GF-D8 (cell line): Measurements from ENCODE around the gene RUSC2.
"Not testable (repeated sequence)": the region's sequence is repeated elsewhere in the genome, so short reads cannot be mapped to it uniquely, and the experiment has no call there.

Experiments
- DNase-seq: peaks from one replicate; lab custom pipeline; 2025; lab: John Stamatoyannopoulos, UW

RUSC2 gene

DNA sequence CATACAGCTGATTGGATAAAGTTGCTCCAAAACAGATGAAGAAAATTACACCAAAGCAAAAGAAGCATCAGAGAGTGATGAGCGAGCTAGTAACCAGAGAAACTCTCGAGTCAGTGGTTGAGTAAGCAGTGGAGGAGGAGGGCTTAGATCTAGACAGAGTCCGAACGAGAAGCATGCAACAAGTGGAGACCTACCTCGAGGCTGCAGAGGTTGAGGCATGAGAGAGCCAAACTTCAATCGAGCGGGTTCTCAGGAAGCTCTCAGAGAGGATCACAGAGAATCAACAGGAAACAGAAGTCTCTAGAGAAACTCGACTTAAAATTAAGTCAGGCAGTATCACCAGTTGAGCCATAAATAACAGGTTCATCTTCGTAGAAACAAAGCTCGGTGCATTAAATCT, 6.1 kb downstream of the RUSC2 start:
- DNase-seq: no peak

DNA sequence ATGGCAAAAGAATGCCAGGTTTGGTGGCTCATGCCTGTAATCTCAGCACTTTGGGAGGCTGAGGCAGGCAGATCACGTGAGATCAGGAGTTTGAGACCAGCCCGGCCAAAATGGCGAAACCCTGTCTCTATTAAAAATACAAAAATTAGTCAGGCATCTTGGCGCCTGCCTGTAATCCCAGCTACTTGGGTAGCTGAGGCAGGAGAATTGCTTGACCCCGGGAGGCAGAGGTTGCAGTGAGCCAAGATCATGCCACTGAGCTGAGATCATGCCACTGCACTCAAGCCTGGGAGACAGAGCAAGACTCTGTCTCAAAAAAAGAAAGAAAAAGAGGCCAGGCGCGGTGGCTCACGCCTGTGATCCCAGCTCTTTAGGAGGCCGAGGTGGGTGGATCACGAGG, 8.3 kb downstream of the RUSC2 start:
- DNase-seq: not testable (repeated sequence)

DNA sequence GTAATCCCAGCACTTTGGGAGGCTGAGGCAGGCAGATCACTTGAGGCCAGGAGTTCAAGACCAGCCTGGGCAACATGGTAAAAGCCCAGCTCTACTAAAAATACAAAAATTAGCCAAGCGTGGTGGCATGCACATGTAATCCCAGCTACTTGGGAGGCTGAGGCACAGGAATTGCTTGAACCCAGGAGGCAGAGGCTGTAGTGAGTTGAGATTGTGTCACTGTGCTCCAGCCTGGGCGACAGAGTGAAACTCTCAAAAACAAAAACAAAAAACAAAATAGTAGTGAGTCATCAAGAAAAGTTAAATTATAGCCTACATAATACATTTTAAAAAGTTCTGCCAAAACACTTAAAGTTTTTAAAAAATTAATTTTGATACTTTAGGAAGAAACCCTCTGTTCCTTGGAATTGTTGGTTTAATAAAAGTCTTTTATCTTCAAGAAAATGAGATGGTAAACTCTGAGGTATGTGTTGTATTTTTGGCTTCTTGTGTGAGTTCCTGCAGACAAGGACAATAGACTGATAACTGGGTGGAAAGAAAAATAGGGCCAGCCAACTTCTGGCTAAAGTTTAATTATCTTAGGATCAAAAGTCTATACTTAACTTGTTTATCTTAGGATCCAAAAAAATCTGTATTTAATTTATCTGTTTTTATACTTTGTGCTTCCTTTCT, 9.3 kb downstream of the RUSC2 start:
- DNase-seq: no peak

DNA sequence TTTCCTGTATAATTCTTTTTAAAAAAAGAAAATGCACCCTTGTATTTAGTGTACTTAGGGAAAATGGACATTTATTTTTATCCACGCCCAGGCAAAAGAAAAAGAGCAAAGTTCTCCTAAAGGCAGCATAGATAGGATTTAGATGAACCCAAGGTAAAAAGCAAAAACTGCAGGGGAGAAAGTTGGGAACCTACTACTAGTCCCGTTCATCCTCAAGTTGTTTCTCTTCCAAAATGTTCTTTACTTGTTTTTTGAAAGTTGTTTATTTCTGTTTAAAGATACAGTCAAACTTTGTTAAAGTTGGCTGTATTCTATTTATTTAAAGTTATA, 9.8 kb downstream of the RUSC2 start:
- DNase-seq: no peak

DNA sequence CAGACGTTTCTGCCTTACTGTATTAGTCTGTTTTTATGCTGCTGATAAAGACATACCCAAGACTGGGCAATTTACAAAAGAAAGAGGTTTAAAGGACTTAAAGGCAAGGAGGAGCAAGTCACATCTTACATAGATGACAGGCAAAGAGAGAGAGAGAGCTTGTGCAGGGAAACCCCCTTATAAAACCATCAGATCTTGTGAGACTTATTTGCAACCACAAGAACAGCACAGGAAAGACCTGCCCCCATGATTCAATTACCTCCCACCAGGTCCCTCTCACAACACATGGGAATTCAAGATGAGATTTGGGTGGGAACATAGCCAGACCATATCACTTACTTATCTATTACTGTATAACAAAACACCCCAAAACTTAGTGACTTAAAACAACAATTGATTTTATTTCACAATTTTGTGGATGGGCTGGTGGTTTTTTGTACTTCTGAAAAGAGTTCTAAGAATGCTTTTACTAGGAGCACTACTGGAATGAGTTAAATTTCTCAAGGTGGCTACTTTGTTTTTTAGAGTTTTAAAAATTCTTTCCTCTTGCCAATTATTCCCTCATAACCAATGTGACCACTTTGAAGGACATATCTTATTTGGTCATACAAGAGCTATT, 10.3 kb downstream of the RUSC2 start:
- DNase-seq: no peak

DNA sequence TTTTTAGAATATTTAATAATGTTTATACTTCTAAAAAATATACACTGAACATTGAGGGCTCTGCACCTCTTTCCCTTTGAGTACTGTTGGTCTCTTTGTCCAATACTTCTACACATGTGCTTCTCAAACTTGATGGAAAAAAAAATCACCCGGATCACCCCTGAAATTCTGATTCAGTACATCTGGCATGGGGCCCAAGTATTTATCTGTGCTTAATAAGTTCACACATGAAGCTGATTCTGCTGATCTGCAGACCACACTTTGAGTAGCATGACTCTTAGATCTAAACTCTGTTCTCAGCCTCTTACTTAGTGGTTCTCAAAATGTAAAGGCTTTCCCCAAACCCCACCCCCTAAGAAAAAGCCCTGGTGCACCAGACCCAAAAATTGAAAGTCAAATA, 12.0 kb downstream of the RUSC2 start:
- no peak for DNase-seq

DNA sequence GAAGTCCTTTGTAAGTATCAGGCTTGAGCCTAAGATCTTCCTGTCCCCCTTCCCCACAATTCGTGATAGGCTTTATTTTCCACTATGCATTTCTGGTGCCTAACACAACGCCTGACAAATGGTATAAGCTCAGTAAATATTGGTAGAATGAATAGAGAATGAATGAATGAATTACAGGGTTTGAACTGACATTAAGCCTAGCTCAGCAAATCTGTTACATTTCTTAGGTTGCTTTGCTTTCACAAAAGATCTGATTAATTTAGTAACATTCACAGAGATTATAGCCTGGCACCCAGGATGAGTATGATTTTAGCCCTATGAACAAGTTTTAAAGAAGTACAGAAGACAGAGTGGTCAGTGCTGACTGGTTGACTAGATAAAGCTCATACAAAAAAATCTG, 16.4 kb downstream of the RUSC2 start:
- no peak for DNase-seq

DNA sequence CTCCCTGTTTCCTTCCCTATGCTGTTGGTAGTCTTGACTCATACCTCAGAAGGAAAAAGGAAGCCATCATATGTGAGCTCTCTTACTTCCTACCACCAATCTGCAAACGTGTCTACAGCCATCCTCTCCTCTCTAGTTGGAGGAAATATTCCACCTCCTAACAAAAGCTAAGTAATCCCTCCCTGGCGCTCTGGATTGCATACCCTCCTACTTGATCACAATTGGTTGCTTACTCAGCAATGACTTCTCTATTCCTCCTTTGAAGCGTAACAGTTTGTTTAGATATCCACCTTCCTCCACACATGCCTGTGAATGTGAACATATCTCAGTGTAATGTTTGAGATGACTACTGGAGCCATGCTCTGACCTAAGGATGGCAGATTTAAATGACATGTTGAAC, 18.2 kb downstream of the RUSC2 start:
- no peak for DNase-seq

DNA sequence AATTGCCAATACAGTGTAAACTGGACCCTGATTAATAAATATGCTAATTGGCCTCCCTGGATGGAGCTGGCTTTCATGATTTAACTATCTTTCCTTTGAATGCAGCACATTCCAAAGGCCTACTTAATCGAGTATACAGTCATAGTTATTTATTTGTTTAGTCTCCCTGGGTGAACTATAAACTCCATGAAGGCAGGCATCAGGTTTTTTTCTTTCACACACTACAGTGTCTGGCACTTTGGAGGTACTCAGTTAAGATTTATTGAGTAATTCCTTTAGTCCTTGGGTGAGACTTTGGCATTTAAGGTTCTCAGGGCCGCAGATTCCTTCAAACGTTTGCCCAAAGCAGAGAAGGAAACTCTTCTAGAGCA, 20.5 kb downstream of the RUSC2 start:
- DNase-seq: no peak

DNA sequence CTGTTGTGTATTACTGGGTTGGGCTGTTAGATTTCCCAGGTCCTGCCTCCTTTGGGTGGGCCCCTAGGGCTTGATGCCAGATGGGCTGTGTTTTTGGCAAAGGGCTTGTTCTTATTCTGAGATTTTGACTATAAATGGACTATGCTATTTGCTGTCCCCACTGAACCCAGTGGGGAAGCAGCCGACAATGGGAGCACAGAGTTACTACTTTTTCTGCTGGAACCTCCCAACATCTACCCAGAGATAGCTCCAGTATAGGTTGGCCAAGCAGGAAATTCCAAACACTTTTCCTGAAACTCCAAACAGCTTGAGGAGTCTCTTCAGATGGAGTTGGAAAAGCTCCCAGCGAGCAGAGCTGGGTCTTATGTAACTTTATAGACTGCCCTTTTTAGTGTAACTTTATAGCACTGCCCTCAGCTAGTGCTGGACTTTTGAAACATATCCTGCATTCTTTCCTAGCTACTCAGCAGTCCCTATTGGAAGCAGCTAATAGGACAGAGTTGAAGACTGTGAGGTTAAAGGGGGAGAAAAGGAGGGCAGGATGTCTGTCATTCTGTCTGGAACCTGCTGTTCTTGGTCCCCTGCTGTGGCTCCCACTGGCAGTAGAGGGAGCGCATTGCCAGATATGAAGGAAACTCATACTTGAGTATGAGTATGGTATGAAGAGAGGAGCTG, 21.0 kb downstream of the RUSC2 start:
- no peak for DNase-seq

DNA sequence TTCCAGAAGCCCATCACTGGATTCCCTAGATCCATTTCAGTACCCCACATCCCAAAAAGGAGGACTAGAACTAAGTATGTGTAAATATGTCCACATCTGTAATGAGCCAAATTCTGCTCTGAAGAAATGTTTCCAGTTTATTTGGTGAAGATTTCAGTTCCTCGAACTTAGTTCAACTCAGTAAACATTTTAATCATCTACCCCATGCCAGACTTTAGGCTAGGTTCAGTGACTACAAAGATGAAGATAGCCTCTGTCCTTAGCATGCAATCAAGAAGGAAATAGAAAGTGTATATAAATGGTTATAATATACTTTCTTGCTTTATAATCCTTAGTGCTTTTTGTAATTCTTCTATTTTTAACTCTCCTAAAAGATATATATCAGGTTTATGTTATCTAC, 21.5 kb downstream of the RUSC2 start:
- DNase-seq: no peak

DNA sequence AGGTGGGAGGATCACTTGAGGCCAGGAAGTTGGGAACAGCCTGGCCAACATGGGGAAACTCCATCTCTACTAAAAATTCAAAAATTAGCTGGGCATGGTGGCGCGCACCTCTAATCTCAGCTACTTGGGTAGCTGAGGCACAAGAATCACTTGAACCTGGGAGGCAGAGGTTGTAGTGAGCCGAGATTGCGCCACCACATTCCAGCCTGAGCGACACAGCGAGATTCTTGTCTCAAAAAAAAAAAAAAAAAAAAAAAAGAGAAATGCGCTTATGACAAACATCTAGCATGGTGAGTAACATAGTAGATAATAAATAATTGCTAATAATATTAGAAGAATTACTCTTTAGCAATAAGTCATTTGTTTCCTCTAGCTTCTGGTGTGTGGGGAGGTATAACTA, 25.9 kb downstream of the RUSC2 start:
- DNase-seq: no peak

DNA sequence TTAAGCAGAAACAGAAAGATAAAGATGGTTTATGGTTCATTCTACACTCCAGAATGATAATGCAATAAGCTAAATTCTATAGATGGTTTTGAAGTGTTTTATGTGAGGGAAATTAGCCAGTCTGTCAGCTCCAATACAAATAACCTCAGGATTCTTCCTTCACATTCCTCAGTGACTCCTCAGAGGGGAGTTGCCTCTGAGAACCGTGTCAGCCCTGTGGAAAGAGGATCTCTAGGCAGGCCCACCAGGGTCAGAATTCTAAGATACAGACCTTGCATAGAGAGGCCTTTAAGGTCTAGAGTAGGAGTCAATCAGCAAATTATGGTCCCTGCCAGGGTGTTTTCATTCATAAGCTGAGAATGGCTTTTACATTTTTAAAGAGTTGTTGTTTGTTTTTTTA, 26.6 kb downstream of the RUSC2 start:
- no peak for DNase-seq

DNA sequence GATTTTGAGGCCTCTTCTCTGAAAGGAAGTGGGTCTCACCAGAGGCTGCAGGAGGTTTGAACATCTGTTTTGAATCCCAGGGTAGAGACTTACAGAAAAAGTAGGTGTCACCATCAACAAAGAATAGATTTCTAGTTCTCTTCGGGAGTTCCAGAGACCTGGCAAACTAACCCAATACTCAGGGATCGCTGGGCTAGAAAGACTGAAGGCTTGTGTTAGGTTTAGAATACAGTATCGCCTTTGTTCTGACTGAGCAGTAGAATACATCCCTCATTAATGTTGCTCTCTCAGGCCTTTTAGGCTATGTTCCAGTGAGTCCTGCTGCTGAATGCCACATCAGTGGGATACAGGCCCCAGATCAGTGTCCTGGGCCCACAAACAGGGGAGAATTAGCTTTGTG, 27.2 kb downstream of the RUSC2 start:
- DNase-seq: no peak

DNA sequence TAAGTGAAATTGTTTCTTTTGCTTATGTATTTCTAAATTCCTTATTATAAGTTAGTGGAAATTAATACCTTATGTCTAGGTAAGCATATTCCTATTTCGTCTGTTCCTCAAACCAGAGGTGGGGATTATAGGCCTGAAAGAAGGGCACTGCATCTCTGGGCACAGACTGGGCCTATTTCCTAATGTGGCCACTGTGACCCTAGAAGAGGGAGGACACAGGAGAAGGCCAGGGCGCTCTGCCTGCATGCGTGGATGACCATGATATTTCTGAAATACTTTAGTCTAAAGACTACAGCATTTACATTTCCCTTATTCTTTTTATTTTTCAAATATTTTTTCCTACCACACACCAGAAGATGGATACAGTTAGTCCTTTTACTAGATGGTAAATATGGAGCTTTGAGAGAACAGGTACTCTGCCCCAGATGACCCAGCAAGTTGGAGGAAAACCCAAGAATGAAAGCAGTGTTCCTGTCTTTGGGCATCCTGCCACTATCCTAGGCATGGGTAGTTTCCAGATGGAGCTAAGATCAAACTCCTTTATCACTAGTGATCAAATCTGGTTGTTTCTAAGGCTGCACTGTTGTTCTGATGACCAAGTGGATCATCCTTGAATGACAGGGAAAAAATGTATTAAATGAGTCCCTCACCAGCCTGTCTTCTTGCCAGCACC, 27.8 kb downstream of the RUSC2 start:
- no peak for DNase-seq

DNA sequence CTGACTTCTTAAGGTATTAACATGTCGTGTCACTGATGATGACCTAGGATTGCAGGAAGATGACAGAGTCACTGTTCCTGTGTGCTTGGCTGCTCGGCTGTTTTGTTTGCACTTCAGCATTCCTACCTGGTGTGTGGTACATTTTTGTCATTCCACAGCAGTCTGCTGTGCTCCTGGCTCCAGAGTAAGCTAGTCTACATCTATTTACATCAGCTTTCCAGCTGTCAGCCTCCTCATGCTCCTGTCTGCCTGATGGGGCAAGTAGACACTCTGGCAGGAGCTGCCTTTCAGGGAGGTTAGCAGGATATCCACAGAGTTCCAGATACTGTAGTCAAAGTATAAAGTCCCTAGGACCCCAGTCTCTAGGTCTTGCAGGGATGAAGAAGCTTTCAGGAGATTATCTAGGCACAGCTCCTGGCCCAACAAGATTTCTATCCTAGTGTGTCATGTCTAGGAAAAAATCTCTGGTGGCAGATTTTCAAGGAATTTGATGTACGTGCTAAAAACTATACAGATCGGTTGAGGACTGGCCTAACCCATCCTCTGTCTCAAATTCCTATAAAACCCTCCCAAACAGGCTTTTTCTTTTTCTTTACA, 28.4 kb downstream of the RUSC2 start:
- no peak for DNase-seq

DNA sequence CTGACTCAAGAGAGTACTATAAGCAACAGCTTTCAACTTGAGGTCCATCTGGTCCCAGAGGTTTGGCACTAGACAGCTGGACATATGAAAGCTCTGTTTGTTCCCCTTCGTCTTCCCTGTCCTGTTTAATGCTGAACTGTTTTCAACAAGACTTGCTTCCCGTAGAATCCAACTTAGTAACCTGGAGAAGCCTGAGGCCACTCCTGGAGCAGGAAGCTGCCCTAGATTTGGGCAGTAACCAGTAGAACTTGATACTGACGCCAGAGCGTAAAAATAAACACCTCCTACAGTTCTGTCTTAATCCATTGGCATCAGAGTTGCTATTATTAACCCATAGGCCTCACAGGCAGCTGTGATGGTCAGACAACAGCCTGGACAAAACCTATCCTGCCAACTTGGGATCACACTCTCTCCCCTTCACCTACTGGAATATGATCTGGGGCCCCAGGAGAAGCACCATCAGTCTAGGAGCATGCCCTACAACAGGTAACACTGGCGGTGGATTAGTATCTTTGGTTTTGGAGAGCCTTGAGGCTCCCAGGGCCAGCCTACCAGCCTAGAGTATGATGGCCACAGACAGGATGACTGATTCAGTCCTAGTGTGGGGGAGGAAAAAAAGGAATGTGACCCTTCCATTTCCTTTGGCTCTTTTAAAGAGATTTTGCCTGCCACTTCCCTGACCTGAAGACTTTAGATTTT, 29.2 kb downstream of the RUSC2 start:
- no peak for DNase-seq

DNA sequence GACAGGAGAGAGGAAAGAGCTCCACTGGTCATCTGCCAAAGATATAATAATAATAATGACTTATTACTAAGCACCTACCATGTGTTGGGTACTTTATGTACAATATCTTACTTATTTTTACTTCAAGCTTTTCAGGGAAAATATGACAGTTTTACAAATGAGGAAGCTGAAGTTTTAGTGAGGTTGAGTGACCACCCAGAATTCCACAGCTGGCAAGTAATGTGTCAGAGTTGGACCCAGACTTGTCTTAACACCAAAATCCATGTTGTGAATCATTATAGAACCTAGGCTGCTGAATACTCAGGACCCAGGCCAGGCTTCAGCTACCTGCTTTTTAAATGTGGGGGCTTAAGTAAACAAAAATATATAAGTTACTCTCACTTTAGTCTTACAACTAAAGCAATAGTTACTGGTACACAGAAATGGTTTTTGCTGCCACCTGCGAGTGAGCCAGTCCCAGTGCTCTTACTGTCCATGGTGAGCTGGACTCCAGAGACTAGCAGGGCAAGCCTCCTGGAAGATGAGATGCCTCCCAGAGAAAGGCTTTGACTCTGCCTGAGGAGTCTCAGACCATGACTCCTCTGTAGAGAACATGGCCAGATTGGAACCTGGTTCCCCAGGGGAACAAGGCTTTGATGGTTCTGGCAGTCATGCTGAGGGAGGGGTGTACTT, 29.9 kb downstream of the RUSC2 start:
- DNase-seq: no peak

DNA sequence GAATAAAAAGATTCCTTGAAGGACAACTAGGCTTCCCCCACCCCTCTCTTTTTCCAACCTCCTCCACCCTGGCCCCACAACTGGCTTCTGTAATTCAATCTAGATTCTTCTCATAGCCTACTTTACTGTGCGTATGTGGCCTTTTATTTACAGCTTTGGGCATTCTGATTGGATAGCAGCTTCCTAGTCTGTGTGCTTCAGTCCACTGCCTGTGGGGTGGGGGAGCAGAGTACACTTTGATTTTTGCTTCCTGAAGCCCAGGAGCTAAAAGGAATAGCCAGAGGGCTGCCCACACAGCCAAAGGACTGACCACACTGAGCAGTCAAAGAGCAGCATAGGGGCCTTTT, 30.4 kb downstream of the RUSC2 start:
- DNase-seq: no peak

DNA sequence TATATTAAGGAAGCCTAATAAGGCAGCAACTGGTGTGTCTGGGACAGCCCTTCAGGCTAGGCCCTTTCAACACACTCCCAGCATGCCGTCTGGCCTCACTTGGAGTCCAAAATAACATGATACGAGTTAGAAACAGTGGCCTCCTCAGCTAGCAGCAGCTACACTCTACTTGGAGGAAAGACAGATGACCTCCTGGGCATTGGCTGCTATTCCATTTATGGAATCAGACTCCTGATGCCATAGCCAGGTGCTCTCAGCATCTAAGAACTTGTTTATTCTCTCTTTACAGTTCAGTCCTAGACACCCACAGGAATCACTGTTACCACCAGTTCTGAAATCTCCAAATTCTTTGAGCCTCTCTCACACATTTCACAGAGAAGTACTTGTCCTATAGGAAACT, 31.8 kb downstream of the RUSC2 start:
- no peak for DNase-seq

DNA sequence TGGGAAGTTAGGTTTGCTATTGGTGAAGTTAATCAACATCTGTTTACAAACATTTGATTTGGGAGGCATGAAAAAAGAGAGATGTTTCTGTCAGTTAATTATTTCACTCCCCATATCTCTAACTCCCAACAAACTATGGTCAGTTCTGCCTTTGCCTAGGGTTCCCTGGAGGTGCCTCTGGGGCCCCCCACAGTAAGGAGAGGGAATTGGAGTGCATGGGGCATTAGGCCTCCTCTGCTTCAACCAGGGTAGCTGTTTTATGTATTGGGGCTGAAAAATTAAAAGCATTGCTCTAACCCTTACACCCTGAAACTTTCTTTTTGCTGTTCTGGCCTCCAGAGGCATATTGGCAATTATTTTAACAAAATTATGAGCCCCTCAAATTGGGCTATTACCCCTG, 32.3 kb downstream of the RUSC2 start:
- DNase-seq: no peak

DNA sequence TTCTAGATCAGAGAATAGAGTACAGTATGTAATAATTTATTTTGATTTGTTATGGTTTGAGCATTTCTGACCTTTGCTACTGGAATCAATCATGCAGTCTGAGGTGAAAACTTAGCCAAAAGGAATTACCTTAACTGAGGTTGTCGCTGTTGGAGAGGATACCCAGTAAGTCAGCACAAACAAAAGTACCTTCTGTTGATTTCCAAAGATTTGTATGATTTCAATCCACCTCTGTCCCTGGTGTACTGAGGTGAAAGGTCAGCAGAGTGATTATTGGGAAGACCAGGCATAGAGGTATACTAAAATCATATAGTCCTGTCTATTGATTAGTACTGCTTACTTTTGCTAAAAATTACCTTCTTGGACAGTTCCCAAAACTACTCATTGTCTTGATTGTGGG, 32.8 kb downstream of the RUSC2 start:
- no peak for DNase-seq
